Peyer's patch (tissue), 4 donors: Measurements from ENCODE around the gene FHL1. TPM values are rescaled to one million over a fixed set of nuclear protein-coding genes. Genes with fewer than 3 reads are reported as not detected.

Experiments
- DNase-seq, 3 donors: peaks; one replicate each; pipeline ENCODE4 v3.0.0-alpha.2; 2017 to 2019
- H3K27ac ChIP-seq, 4 donors: fragments of 200-600 bp; sonication (generic); one replicate each; pipeline ENCODE4 v1.5.1; 2016 to 2019
- H3K27me3 ChIP-seq, 2 donors: fragments of 200-600 bp; sonication (generic); one replicate each; pipeline ENCODE4 v1.5.1; 2019
- H3K36me3 ChIP-seq, 3 donors: fragments of 200-600 bp; sonication (generic); one replicate each; pipeline ENCODE4 v1.5.1; 2016 to 2019
- H3K4me1 ChIP-seq, 4 donors: fragments of 200-600 bp; sonication (generic); one replicate each; pipeline ENCODE4 v1.5.1; 2016 to 2019
- H3K4me3 ChIP-seq, 4 donors: fragments of 200-600 bp; sonication (generic); 1 replicate in 3 of 4; 2 replicates in 1 of 4; pipeline ENCODE4 v1.5.1; 2016 to 2019; ENCODE audit warnings: mild to moderate bottlenecking in 1 of 4
- H3K9me3 ChIP-seq, 4 donors: fragments of 200-600 bp; sonication (generic); one replicate each; pipeline ENCODE4 v1.5.1; 2016 to 2019; ENCODE audit warnings: mild to moderate bottlenecking in 1 of 4
- POLR2A ChIP-seq, 2 donors: fragments of 450-650 bp; IDR thresholded peaks; one replicate each; pipeline ENCODE4 v1.5.1; 2017; ENCODE audit warnings: antibody characterized with exemption in 2 of 2, mild to moderate bottlenecking in 2 of 2, moderate library complexity in 2 of 2
- total RNA-seq, 4 donors: library from RNA; depleted of rRNA; stranded (reverse); fragments of >200 nt; gene quantifications; one replicate each; pipeline ENCODE4 v1.1.0, GENCODE V29; 2016
- TF ChIP-seq, protein P1 (sequence below), 6 experiments: fragments of 450-650 bp in 4 of 6; fragments of 200-600 bp in 2 of 6; sonication (generic) in 1 of 6; IDR thresholded peaks; one replicate each; pipeline ENCODE4 v1.5.1; 2017 to 2019; ENCODE audit warnings: antibody characterized with exemption in 6 of 6, mild to moderate bottlenecking in 3 of 6, moderate library complexity in 1 of 6

Gene FHL1
- total RNA-seq, 4 donors from 2014 or later: 33.8 to 302 (median 120) TPM

DNA sequence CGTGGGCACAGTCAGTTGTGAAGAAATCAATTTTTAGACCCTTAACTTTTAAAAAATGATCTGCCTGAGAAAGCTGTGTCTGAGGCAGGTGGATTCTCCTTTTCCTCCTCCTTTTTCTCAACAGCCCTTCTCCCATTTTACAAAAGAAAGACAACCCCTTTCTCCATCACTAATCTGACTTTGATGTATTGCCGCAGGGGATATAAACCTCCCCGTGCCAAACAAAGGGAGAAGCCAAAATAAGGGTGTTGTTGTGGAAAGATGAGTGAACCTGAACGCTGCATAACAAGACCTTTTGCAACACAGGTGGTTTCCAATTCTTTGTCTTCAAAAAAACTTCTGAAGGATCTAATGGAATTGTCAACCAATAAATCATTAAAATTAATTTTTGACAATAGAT, 8.4 kb upstream of the FHL1 start:
- no peak for DNase-seq
- H3K27me3 ChIP-seq: no peaks in the 10 kb centered on the region
- no peaks in the 10 kb centered on the region for H3K4me1 ChIP-seq
- TF ChIP-seq, protein P1, sequence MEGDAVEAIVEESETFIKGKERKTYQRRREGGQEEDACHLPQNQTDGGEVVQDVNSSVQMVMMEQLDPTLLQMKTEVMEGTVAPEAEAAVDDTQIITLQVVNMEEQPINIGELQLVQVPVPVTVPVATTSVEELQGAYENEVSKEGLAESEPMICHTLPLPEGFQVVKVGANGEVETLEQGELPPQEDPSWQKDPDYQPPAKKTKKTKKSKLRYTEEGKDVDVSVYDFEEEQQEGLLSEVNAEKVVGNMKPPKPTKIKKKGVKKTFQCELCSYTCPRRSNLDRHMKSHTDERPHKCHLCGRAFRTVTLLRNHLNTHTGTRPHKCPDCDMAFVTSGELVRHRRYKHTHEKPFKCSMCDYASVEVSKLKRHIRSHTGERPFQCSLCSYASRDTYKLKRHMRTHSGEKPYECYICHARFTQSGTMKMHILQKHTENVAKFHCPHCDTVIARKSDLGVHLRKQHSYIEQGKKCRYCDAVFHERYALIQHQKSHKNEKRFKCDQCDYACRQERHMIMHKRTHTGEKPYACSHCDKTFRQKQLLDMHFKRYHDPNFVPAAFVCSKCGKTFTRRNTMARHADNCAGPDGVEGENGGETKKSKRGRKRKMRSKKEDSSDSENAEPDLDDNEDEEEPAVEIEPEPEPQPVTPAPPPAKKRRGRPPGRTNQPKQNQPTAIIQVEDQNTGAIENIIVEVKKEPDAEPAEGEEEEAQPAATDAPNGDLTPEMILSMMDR (IDR thresholded peaks at IDR 0.05): no peak
- TF ChIP-seq POLR2A (IDR thresholded peaks at IDR 0.05): no peak
- no peaks in the 10 kb centered on the region for H3K9me3 ChIP-seq
- no peak overlapping the region for H3K27ac ChIP-seq
- H3K4me3 ChIP-seq: no peak overlapping the region
- no peaks in the 10 kb centered on the region for H3K36me3 ChIP-seq

DNA sequence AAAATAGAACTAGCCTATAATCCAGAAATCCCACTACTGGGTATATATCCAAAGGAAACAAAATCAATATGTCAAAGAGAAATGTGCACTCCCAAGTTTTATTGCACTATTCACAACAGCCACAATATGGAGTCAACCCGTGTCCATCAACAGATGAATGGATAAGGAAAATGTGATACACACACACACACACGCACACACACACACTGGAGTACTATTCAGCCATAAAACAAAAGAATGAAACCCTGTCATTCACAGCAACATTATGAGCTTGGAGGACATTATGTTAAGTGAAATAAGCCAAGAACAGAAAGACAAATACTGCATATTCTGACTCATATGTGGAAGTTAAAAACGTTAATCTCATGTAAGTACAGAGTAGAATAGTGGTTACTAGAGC, 5.8 kb upstream of the FHL1 start:
- no peaks in the 10 kb centered on the region for H3K27me3 ChIP-seq
- no peak for TF ChIP-seq POLR2A (IDR thresholded peaks at IDR 0.05)
- TF ChIP-seq, protein P1 (IDR thresholded peaks at IDR 0.05): no peak
- H3K9me3 ChIP-seq: no peaks in the 10 kb centered on the region
- H3K4me3 ChIP-seq: no peak overlapping the region
- H3K27ac ChIP-seq: no peak overlapping the region
- DNase-seq: no peak
- no peaks in the 10 kb centered on the region for H3K36me3 ChIP-seq
- H3K4me1 ChIP-seq: no peaks in the 10 kb centered on the region

DNA sequence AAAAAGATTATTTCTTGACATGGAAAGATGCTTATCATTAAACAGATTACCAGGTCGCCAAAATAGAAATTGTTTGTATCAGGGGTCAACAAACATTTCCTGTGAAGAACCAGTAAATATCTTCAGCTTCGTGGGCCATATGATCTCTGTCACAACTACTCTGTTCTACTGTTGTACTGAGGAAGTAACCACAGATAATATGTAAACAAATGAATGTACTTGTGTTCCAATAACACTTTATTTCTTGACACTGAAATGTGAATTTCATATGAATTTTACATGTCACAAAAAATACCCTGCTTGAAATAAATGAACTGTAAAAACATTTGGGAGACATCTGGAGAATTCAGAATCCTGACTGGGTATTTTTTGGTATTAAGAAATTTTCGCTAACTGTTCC, 4.7 kb upstream of the FHL1 start:
- no peak overlapping the region for H3K4me3 ChIP-seq
- no peaks in the 10 kb centered on the region for H3K27me3 ChIP-seq
- H3K36me3 ChIP-seq: no peaks in the 10 kb centered on the region
- no peak for DNase-seq
- no peak overlapping the region for H3K27ac ChIP-seq
- no peaks in the 10 kb centered on the region for H3K9me3 ChIP-seq
- no peak for TF ChIP-seq POLR2A (IDR thresholded peaks at IDR 0.05)
- TF ChIP-seq, protein P1 (IDR thresholded peaks at IDR 0.05): no peak
- H3K4me1 ChIP-seq: no peaks in the 10 kb centered on the region

DNA sequence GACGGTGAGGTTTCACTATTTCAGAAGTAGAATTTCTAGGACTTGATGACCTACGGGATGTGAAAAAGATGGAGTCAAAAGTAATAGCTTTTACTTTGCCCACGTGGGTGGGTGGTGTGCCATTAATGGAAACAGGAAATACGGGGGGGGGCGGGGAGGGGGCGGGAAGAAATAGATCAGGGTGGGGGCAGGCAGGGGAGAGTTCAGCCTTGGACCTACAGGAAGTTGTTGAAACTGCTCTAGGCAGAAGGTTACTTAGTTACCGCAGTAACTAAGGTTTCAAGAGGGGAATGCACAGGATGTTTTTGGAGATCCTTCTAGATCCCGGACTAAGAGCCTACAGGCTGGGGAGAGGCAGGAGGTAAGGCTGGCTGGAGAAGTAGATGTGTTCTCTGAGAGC, 3.6 kb upstream of the FHL1 start:
- no peak overlapping the region for H3K27ac ChIP-seq
- no peak overlapping the region for H3K4me3 ChIP-seq
- DNase-seq: no peak
- H3K36me3 ChIP-seq: no peaks in the 10 kb centered on the region
- no peaks in the 10 kb centered on the region for H3K4me1 ChIP-seq
- no peaks in the 10 kb centered on the region for H3K27me3 ChIP-seq
- TF ChIP-seq, protein P1 (IDR thresholded peaks at IDR 0.05): no peak
- TF ChIP-seq POLR2A (IDR thresholded peaks at IDR 0.05): no peak
- H3K9me3 ChIP-seq: no peaks in the 10 kb centered on the region

DNA sequence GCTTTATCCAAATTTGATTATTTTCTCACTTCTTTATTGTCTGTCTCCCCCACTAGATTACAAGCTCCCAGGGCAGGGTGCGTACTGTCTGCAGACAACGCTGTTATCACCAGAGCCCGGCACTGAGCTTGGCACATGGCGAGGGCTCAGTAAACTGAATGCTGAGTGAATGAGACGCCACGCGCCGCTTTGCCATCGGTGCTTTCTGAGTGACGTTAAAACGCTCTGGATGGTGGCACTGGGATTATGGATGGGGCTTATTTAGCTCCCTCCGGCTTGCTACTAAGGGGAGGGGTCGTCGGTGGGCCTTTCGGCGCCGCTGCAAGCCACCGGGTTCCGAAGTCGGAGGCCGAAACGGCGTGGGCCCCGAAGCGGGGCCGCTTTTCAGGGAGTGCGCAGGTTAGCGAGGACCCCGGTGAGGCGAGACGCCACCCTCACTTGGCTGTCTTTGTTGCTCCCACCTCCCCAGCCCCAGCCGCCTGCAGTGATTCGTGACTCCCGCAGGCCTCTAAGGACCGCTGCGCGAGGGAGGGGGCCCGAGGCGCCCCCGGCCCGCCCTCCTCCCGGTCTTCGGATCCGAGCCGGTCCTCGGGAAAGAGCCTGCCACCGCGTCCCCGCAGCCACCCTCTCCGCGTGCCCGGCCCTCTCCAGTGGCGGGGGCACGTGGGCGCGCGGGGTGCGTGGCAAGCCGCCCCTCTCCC, 569 bp upstream of the FHL1 start:
- Histone ChIP-seq H3K27ac (peak overlapping the region; percentile 66 to 92 (median 74)), H3K27me3 (no peaks in the 10 kb centered on the region), H3K9me3 (no peaks in the 10 kb centered on the region), H3K36me3 (no peaks in the 10 kb centered on the region), H3K4me1 (no peaks in the 10 kb centered on the region), H3K4me3 (peak overlapping the region; percentile 49 to 69 (median 60))
- no peak for DNase-seq
- TF ChIP-seq POLR2A (IDR thresholded peaks at IDR 0.05): no peak
- TF ChIP-seq, protein P1 (IDR thresholded peaks at IDR 0.05): no peak
